Keratinocyte (primary cell): ENCODE data around the gene PRKCD. TPM values are rescaled to one million over a fixed set of nuclear protein-coding genes. Genes with fewer than 3 reads are reported as not detected.

Experiments
- DNase-seq: peaks from one replicate; pipeline ENCODE4 v3.0.0-alpha.2; 2011; ENCODE audit warnings: low read depth, missing footprints, low spot score
- FAIRE-seq: peaks from 2 replicates; lab custom pipeline; 2011; peaks lifted over from hg19 to GRCh38; lab: Jason Lieb, UNC
- H2AFZ ChIP-seq: 2 replicates; pipeline ENCODE4 v1.6.0; 2012; ENCODE audit warnings: low read length, control low read depth, inconsistent platforms; ENCODE audit not compliant: control insufficient read depth
- H3K27ac ChIP-seq: 2 replicates; pipeline ENCODE4 v1.5.1; 2011; ENCODE audit warnings: low read length; ENCODE audit not compliant: control insufficient read depth, insufficient read depth
- H3K27me3 ChIP-seq: 3 replicates; pipeline ENCODE4 v1.6.0; 2011; ENCODE audit warnings: low read length; ENCODE audit not compliant: control insufficient read depth, insufficient read depth; ENCODE audit errors: extremely low read depth
- H3K36me3 ChIP-seq, 2 experiments: 2 replicates in 1 of 2; 3 replicates in 1 of 2; pipeline ENCODE4 v1.5.1; 2011; ENCODE audit warnings: low read length in 2 of 2, mild to moderate bottlenecking in 1 of 2; ENCODE audit not compliant: control insufficient read depth in 2 of 2, insufficient read depth in 2 of 2; ENCODE audit errors: extremely low read depth in 1 of 2
- H3K4me1 ChIP-seq: 3 replicates; pipeline ENCODE4 v1.5.1; 2011; ENCODE audit warnings: low read length; ENCODE audit not compliant: control insufficient read depth, insufficient read depth; ENCODE audit errors: extremely low read depth
- H3K4me2 ChIP-seq: 3 replicates; pipeline ENCODE4 v1.6.0; 2011; ENCODE audit warnings: low read depth, low read length; ENCODE audit not compliant: control insufficient read depth, insufficient read depth; ENCODE audit errors: extremely low read depth
- H3K4me3 ChIP-seq, 3 experiments: fragments of 200-600 bp in 1 of 3; sonication (generic) in 1 of 3; 2 replicates in 2 of 3; 3 replicates in 1 of 3; pipeline ENCODE4 v1.5.1; 2011 to 2016; ENCODE audit warnings: low read length in 3 of 3, mild to moderate bottlenecking in 3 of 3, control low read depth in 2 of 3, inconsistent platforms in 1 of 3, low read depth in 1 of 3, mixed read lengths in 1 of 3, mixed run types in 1 of 3, moderate library complexity in 1 of 3; ENCODE audit not compliant: control insufficient read depth in 2 of 3, insufficient read depth in 2 of 3; ENCODE audit errors: extremely low read depth in 1 of 3
- H3K79me2 ChIP-seq: 2 replicates; pipeline ENCODE4 v1.6.0; 2012; ENCODE audit warnings: low read length; ENCODE audit not compliant: control insufficient read depth, insufficient read depth
- H3K9ac ChIP-seq: 3 replicates; pipeline ENCODE4 v1.6.0; 2011; ENCODE audit warnings: low read length; ENCODE audit not compliant: control insufficient read depth, insufficient read depth; ENCODE audit errors: extremely low read depth
- H3K9me1 ChIP-seq: 3 replicates; pipeline ENCODE4 v1.6.0; 2011; ENCODE audit warnings: low read length; ENCODE audit not compliant: control insufficient read depth, insufficient read depth; ENCODE audit errors: extremely low read depth
- H3K9me3 ChIP-seq: 2 replicates; pipeline ENCODE4 v1.5.1; 2012; ENCODE audit warnings: low read depth, low read length; ENCODE audit not compliant: control insufficient read depth
- H4K20me1 ChIP-seq: 3 replicates; pipeline ENCODE4 v1.6.0; 2011; ENCODE audit warnings: low read length; ENCODE audit not compliant: control insufficient read depth, insufficient read depth; ENCODE audit errors: extremely low read depth
- EZH2 ChIP-seq: IDR thresholded peaks from one replicate; pipeline ENCODE4 v1.6.1; 2012; ENCODE audit warnings: inconsistent platforms, mild to moderate bottlenecking, low read length, moderate library complexity
- dilution Hi-C: fragments of 300-500 bp; cut with MboI; formaldehyde crosslinking; loops from one replicate; pipeline ENCODE4 v1.7.0; 2020; ENCODE audit warnings: low sequenced_read_pairs; ENCODE audit not compliant: extremely low pct_ligation_motif_present
- polyA plus RNA-seq, 5 experiments: library from polyadenylated mRNA; depleted of rRNA in 3 of 5; stranded (reverse) in 3 of 5; stranded (forward) in 1 of 5; unstranded in 1 of 5; fragments of >200 nt; gene quantifications; 1 replicate in 1 of 5; 2 replicates in 3 of 5; 3 replicates in 1 of 5; pipeline versions ENCODE4 v1.2.1 to v1.2.3, GENCODE V29; 2011 to 2012; ENCODE audit warnings: missing spikeins in 2 of 5, low read depth in 1 of 5, low replicate concordance in 1 of 5
- TF ChIP-seq, protein P1 (sequence below), 3 experiments: IDR thresholded peaks in 1 of 3; conservative IDR thresholded peaks in 1 of 3; optimal IDR thresholded peaks in 1 of 3; 2 replicates in 2 of 3; 3 replicates in 1 of 3; pipeline versions ENCODE3 to v1.5.1; 2011; ENCODE audit warnings: low read length in 3 of 3, mild to moderate bottlenecking in 3 of 3, moderate library complexity in 2 of 3, control low read depth in 1 of 3, inconsistent platforms in 1 of 3; ENCODE audit not compliant: insufficient read depth in 2 of 3; ENCODE audit errors: extremely low read depth in 1 of 3

Gene PRKCD
- polyA plus RNA-seq, 1 donor (not counting 4 experiments of a cell fraction or from before 2014, with no cell fraction given): 25.1 TPM

GRCh38 chr3:53185761-53186465 is 24.9 kb downstream of the PRKCD start:
- TF ChIP-seq, protein P1, sequence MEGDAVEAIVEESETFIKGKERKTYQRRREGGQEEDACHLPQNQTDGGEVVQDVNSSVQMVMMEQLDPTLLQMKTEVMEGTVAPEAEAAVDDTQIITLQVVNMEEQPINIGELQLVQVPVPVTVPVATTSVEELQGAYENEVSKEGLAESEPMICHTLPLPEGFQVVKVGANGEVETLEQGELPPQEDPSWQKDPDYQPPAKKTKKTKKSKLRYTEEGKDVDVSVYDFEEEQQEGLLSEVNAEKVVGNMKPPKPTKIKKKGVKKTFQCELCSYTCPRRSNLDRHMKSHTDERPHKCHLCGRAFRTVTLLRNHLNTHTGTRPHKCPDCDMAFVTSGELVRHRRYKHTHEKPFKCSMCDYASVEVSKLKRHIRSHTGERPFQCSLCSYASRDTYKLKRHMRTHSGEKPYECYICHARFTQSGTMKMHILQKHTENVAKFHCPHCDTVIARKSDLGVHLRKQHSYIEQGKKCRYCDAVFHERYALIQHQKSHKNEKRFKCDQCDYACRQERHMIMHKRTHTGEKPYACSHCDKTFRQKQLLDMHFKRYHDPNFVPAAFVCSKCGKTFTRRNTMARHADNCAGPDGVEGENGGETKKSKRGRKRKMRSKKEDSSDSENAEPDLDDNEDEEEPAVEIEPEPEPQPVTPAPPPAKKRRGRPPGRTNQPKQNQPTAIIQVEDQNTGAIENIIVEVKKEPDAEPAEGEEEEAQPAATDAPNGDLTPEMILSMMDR (optimal IDR thresholded peaks at IDR 0.05 in 1 of 3, IDR thresholded peaks at IDR 0.05 in 1 of 3, conservative IDR thresholded peaks at IDR 0.05 in 1 of 3; ENCODE audit: extremely low read depth in 1 of 3, insufficient read depth in 2 of 3, low read length in 3 of 3): no peak
- no peak for TF ChIP-seq EZH2
- no peaks in the 10 kb centered on the region for H3K27me3 ChIP-seq

GRCh38 chr3:53186726-53187125 is 25.7 kb downstream of the PRKCD start:
- H4K20me1 ChIP-seq: no peaks in the 10 kb centered on the region
- no peak for FAIRE-seq
- H2AFZ ChIP-seq: no peak overlapping the region
- H3K27me3 ChIP-seq: no peaks in the 10 kb centered on the region
- H3K9me3 ChIP-seq: no peaks in the 10 kb centered on the region
- H3K27ac ChIP-seq: no peak overlapping the region
- no peaks in the 10 kb centered on the region for H3K4me1 ChIP-seq
- H3K4me3 ChIP-seq: no peak overlapping the region
- no peak for TF ChIP-seq EZH2
- TF ChIP-seq, protein P1 (optimal IDR thresholded peaks at IDR 0.05 in 1 of 3, IDR thresholded peaks at IDR 0.05 in 1 of 3, conservative IDR thresholded peaks at IDR 0.05 in 1 of 3; ENCODE audit: extremely low read depth in 1 of 3, insufficient read depth in 2 of 3, low read length in 3 of 3): no peak
- H3K79me2 ChIP-seq: no peaks in the 10 kb centered on the region
- dilution Hi-C loops: no loop called here
- no peaks in the 10 kb centered on the region for H3K9me1 ChIP-seq
- H3K9ac ChIP-seq: no peak overlapping the region
- no peak overlapping the region for H3K4me2 ChIP-seq
- H3K36me3 ChIP-seq: peaks cover 21 to 33% of the 10 kb centered on the region in 2 experiments
- no peak for DNase-seq

More at GRCh38 chr3:53185761-53186465, 24.9 kb downstream of the PRKCD start:
- dilution Hi-C loops: no loop called here
- H3K9ac ChIP-seq: no peak overlapping the region
- no peaks in the 10 kb centered on the region for H3K4me1 ChIP-seq
- H3K9me3 ChIP-seq: no peaks in the 10 kb centered on the region
- H2AFZ ChIP-seq: no peak overlapping the region
- H3K36me3 ChIP-seq: peaks cover 23 to 42% of the 10 kb centered on the region in 2 experiments
- FAIRE-seq (no peak), DNase-seq (no peak)
- no peak overlapping the region for H3K4me3 ChIP-seq
- H3K9me1 ChIP-seq: no peaks in the 10 kb centered on the region
- no peak overlapping the region for H3K4me2 ChIP-seq
- no peak overlapping the region for H3K27ac ChIP-seq
- no peaks in the 10 kb centered on the region for H3K79me2 ChIP-seq
- no peaks in the 10 kb centered on the region for H4K20me1 ChIP-seq
